GM21526 (cell line): ENCODE results near the gene HYAL3.
"Not testable (repeated sequence)": the region's sequence is repeated elsewhere in the genome, so short reads cannot be mapped to it uniquely, and the experiment has no call there.

ENCODE experiments used
- ATAC-seq: cut with Tn5 transposase; IDR thresholded peaks from one replicate; pipeline ENCODE4 v1.9.1; 2021; ENCODE audit warnings: moderate library complexity; ENCODE audit not compliant: unreplicated experiment, low FRiP score

HYAL3 gene

DNA sequence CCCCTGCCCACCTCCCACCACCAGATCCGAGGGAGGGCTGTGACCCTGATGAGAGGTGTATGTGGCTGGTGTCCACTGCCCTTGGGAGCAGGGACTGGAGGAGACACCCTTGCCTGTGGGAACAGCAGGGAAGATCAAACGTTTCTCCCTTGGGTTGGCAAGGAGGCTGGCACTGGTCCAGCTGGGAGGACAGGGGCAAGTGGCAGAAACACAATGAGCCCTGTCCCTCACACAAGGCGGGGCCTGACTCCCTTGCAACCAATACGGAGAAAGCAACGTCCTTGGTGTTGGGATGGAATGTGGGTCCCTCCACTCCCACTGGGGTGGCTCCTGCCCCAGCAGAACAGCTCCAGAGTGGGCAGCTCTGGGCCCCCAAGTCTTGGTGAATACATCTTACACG is 18.1 kb upstream of the HYAL3 start:
- ATAC-seq, result no peak

DNA sequence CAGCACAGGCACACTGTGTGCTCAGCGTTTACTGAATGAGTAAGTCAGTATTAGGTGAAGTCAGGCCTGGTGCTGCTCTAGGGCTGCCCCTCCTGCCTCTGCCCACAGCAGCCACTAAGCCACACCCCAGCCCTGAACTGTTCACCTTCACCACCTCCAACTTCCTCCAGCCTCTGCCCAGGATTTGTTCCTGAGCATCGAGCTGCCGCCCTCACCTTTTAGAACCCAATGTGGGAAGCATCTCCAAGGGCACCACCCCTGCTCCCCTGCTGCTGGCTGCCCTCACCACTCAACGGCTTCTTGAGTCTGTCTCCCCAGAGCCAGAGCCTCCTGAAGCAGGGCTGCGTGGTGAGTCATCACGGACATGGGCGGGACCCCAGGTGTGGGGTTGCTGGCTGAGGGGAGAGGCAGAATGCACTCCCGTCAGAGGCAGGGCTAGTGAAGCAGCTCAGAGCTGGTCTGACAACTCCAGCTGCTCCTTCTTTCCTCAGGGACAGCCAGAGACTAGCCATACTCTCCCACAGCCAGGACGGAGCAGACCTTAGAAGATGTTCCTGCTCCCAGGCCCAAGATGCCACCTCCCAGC is 17.5 kb upstream of the HYAL3 start:
- ATAC-seq, result no peak

DNA sequence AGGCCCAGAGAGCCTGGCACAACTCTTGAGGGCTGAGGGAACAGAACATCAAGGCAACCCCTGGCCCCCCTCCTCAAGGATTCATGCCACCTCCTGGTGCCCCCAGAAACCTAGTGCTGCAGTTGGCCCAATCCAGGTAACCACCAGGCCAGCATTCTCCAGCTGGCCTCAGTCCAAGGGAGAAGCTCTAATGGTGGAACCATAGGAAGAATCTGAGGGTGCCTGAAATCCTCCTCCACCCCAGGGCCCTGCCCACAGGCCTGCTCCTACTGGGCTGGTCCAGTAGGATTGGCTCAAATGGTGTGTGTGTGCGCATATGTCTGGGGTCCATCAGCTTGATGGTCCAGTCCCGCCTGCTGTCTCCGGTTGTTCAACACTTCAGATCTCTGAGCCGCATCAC is 15.6 kb upstream of the HYAL3 start:
- no peak for ATAC-seq

DNA sequence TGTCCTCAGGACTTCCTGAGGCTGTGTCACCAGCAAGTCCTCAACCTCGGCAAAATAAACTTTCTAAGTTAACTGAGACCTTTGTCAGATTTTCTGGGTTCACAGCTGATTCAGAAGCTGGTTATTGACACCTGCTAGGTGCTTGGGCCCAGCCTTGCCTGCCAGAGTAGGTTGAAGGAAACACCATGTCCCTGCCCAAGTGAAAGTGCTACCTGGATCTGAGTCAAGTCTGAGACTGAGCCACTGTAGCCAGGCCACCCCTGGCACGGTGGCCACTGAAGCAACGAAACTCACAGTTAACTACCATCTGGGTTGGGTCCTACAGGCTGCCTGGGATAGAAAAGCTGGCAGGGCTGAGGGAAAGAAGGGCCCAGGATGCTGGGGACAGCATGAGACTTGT is 15.1 kb upstream of the HYAL3 start:
- no peak for ATAC-seq

DNA sequence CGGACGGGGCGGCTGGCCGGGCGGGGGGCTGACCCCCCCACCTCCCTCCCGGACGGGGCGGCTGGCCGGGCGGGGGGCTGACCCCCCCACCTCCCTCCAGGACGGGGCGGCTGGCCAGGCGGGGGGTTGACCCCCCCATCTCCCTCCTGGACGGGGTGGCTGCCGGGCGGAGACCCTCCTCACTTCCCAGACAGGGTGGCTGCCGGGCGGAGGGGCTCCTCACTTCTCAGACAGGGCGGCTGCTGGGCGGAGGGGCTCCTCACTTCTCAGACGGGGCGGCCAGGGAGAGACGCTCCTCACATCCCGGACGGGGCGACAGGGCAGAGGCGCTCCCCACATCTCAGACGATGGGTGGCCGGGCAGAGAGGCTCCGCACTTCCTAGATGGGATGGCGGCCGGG is 12.8 kb upstream of the HYAL3 start:
- not testable (repeated sequence) for ATAC-seq

DNA sequence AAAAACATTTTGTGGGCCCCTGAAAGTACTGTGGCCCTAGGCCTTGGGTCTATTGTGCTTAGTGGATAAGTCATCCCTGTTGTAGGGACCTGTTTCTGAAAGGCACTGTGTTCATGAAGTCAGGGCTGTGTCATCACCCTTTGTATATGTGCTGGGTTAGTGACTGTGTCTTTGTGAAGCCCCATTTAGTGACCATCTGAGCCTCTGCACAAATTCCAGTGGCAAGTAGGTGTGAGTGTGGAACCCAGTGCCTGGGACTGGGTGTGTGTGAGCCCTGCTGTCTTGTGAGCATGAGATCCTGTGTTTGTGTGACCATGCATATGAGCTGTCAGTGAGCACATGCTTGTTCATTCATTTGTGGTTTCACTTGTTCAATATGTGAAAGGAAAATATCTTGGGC is 5.4 kb upstream of the HYAL3 start:
- ATAC-seq, result no peak

DNA sequence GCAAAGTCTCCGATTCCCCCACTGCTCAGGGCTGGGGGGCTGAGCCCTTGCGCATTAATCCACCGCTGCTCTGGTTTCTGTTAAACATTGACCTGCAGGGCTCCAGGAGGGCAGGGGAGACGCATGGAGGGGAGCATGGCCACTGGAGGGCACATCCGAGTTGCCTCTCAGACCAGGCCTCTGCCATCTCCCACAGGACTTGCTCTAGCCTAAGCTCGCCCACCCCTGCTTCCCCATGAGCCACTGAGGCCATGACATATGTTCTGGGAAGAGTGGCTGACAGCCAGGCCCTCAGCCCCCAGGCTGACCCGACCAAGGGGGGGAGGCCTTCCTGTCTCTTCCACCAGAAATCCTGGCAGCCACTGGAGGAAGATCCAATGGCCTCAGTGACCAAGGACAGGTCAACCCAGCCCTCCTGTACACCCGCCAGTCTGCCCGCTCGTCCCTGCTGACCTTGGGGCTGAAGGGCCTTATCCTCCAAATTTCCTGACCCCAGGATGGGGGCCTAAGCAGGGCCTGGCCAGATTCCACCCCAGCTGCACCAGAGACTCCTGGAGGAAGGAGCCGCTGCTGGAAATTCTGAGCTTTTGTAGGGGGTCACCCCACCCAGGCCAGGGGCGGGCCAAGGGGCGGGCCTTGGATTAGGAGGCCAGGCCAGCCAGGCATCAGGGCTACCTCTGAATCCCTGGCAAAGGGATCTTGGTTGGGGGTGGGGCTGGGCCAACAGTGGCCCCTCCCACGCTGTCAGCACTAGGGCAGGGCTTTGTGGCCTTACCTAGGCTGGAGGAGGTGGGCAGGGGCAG is 4.0 kb upstream of the HYAL3 start, which contains the start of gene HYAL1:
Gene HYAL1 (minus strand): TSS at position 562 of the 803 bp plus-strand sequence. CDS start 618 bp downstream, outside the sequence.
- ATAC-seq, result no peak

DNA sequence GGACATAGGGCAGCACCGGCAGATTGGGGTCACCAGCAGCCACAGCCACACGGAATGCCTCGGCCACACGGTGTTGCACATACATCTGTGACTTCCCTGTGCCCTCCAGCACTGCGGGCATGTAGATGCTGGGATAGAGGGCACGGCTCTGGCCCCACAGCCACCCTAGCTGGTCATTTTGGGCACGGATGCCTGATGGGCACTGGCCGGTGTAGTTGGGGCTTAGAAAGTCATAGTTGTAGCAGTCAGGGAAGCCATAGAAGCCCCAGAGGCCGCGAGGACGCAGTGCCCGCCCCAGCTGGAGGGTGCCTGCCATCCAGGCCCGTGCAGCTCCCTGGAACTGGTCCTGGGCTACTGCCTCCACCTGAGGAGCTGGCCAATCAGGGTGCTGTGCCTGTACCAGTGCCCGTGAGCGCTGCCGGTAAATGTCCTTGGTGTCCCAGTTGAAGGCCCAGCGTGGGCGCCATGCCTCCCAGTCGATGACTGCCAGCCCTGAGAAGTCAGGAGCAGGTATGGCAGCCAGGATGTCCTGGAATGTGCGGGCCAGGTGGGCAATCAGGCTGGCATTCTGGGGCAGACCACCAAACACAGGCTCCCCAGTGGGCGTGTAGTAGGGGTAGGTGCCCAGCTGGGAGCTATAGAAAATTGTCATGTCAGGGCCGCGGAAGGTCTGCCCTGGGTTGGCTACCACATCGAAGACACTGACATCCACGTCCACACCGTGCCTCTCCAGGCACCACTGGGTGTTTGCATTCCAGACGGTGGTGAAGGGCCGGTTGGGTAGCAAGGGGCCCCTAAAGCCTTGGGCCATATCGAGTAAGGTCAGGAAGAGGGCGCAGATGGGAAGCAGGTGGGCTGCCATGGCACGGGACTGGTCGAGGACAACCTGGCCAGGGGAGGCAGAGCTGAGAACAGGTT is 3.1 kb upstream of the HYAL3 start:
- no peak for ATAC-seq

DNA sequence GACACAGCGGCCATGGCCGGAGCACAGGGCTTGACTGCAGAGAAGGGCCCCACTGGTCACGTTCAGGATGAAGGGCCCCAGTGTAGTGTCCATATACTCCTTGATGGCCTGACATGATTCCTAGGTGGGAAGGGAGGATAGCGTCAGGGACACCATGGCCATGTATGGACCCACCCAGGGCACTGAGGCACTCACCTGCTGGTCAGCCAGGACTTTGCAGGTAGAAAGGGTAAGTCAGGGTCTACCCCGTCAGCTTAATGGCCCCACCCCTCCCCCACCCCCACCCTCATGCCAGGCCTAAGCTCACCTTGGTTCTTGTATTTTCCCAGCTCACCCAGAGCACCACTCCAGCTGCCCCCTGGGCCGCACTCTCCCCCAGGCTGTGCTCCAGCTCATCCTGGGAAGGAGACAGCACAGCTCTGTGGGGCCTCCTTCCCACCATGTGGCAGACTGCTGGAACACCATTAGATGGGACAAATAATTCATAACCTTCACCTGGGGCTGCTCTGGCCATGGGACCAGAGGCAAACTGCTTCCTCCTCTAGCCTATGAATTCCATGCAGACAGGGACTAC is 1.6 kb upstream of the HYAL3 start:
- no peak for ATAC-seq

DNA sequence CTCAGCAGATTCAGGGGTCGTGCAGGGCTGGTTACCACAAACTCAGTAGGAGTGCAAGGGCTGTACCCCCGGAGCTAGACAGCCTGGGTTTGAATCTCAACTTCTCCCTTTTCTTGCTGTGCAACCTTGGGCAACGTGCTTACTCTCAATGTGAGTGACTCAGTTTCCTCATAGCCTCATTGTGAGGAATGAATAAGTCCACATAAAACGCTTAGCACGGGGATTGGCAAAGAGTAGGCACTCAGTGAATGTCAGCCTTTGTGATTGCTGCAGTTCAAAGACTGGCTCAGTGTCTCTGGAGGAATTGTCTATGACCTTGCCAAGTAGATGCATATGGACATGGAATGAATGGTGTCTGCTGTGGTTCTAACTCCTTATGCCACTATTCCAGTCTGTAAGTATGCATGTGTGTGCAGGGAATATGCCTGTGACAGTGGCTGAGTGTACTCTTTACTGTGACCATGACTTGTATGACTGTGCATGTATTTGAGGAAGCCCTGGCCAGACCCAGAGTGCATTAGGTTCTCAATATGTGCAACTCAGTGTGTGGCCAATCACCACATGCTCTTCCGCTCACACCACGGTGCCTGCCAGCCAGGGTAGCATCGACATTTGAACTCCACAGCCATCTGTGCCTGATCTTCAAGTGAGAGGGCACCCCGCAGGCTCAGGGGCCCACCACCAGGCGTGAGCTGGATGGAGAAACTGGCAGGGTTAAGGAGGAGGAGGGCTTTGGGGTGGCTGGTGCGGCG is 900 bp upstream of the HYAL3 start:
- no peak for ATAC-seq

DNA sequence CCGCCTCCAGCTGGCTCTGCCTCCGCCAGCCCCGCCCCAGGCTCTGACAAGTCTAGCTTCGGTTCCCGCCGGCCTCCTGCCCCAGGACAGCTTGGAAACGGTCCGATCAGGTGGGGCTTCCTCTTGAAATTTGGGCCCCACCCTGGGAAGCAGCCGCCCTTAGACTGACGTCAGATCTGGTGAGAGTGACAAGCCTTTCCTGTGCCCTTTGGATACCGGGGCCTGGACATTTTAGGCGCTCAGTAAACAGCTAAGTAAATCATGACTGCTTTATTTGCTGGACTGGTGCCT is 378 bp upstream of the HYAL3 start:
- no peak for ATAC-seq

DNA sequence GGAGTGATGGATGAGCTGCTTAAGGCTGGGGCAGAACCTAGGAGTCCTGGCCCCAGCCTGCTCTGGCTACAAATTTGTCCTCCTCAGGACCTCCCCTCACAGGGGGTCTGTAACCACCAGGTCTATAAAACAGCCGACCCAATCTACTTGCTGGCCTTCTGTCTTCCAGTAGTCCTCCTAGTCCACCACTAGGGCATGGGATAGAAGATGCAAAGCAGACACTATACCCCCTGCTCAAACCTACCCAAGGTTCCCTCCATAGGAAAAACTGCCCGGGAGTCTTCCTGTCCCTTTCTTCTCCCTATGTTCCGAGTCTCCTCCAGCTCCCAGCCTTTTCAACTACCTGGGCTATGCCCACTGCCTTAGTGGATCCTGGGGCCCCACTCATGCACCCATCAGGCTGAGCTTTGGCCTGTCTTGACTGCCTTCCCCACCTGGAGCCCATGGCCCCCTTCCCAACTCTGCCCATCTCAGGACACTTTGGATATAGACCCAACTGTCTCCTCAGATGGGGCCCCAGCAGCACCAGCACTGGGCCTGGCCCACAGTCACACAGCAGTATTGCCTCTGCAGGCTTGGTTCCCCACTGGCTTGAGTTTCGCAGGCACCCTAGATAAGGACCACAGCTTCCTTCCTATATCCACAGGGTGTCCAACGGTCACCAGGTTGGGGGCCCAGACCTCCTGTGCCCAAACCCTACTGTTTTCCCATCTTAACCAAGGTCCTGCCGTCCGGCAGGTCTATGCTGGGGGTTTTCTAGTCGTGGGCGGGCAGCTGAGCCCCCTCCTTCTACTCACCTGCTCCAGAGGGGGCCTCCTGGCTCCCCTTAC is 1.1 kb downstream of the HYAL3 start:
- no peak for ATAC-seq

DNA sequence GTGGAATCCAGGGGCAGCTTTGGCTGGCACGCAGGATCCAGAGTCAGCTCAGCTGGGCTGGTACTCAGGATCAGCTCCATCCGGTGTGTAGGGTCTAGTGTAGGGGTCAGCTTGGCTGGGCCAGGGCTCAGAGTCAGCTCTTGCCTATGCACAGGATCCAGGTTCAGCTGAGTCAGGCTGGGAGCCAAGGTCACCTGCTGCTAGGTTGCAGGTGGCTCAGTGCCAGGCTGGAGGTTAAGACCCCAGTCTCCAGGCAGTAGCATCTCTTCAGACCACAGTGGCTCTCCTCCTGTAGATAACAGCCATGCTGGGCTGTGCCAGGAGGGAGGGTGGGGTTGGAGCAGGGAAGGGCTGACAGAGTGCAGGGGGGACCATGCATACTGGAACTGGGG is 1.8 kb downstream of the HYAL3 start:
- no peak for ATAC-seq

DNA sequence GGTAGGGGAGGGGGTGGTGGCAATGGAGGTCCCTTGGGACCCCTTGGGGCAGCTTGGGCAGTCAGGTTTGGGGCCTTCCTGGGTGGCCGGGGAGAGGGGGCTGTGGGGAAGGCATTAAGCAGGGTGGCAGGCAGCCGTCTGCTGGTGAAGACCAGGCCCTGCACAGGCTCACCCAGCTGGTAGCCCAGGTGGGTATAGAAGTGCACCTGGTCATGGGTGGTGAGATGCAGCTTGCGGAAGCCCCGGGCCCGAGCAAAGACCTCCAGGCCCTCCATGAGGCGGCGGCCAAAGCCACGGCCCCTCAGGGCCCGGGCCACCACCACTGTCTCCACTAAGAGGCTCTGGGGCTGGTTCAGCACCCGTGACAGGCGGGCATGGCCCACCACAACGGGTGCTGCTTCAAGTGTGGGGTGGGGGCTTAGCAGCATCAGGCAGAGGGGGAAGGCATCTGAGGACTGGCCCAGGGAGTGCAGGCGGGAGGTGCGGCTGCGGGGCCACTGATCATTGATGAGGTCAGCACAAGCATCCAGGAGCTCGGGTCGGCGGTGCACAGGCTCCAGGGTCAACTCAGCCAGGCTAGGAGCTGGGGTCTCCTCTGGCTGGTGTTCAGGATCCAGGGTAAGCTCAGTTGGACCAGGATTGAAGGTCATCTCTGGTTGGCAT is 2.4 kb downstream of the HYAL3 start:
- no peak for ATAC-seq

DNA sequence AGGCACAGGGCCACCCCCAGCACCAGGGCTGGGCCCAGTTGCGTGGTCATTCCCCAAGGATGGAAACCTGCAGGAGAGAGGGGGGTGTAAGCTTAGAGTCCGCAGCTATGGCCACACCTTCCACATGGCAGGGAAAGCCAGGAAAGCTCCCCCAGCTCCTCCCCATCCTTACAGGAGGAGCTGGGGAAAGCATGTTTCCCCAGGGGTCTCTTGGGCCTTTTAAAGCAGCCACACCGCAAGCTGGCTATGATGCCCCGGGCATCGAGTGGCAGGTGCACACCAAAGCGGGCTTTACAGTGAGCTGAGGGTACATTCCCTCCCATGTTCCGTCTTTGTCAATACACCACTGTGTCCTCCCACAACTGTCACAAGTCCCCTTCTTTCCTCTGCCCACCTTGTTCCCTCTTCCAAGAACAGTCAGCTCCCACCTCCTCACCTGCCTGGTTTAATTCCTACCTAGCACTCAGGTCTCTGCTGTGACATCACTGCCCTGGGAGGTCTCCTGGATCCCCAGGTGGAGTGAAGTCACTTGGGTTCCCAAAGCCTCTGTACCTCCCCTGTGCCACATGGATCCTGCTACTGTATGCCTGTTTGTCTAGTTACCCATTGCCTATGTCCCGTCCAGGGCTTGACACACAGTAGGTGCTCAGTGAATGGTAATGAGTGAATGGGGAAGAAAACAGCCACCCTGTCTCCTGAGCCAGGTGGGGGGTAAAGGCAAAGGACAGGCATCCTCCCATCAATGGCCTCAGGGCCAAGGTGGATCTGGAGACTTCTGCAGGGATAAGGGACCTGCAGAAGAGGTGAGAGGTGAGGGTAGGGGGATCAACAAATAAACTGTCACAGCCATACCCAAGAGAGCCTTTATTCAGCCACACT is 3.4 kb downstream of the HYAL3 start:
- no peak for ATAC-seq

DNA sequence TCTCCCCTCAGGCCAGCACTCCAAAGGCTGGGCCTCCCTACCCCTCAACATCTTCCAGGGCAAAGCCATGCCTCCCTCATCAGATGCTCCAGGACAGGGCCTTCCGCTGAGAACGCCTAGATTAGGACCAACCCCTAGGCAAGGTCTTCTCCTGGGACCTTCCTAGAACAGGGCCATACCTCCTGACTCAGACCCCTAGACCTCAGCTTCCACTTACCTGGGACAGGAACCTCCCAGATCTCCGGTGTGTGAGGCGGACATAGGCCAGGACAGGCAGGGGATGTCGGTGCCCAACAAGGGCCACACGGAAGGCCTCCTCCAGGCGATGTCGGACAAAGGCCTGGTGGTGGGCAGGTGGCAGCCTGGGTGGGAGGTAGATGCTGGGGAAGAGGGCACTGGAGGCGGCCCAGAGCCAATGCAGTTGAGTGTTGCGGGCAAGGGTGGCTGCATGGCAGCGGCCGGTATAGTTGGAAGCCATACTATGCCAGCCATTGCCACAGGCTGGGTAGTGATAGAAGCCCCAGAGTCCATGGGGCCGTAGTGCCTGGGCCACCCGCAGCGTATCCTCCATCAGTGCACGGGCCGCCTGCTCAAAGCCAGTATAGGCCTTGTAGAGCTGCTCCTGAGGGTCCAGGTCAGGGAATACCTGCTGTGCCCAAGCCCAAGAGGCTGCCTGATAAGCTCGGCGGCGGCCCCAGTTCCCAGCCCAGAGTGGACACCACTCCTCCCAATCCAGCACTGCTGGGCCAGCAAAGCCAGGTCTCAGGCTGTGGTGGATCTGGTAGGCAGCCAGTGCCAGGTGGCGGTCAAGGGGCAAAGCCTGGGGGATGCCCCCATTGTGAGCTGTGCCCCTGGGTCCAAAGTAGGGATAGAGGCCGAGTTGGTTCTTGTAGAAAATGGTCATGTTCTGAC is 4.5 kb downstream of the HYAL3 start:
- no peak for ATAC-seq

DNA sequence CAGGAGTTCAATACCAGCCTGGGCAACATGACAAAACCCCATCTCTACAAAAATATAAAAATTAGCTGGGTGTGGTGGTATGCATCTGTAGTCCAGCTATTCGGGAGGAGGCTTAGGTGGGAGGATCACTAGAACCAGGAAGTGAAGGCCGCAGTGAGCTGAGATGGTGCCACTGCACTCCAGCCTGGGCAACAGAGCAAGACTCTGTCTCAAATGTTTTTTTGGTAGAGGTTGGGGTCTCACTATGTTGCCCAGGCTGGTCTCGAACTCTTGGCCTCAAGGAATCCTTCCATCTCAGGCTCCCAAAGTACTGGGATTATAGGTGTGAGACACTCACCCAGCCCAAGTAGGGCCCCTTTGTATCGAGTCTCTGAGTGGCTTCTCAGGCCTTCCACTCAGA is 5.1 kb downstream of the HYAL3 start:
- no peak for ATAC-seq
